Spleen (tissue), 11 donors: ENCODE measurements around the gene TRIM21. TPM values are rescaled to one million over a fixed set of nuclear protein-coding genes. Genes with fewer than 3 reads are reported as not detected.

Experiments used
- DNase-seq: peaks from one replicate; pipeline ENCODE4 v3.0.0-alpha.2; 2020
- H3K27ac ChIP-seq, 8 donors: fragments of 200-600 bp; sonication (generic) in 7 of 8; 1 replicate in 4 of 8; 2 replicates in 4 of 8; pipeline versions ENCODE4 v1.5.0 to v1.8.0; 2016 to 2021; ENCODE audit warnings: inconsistent platforms in 4 of 8, mild to moderate bottlenecking in 4 of 8, moderate library complexity in 1 of 8
- H3K27me3 ChIP-seq, 7 donors: fragments of 200-600 bp; sonication (generic) in 6 of 7; replicated peaks in 1 of 7; 1 replicate in 4 of 7; 2 replicates in 3 of 7; pipeline versions ENCODE4 v1.5.0 to v1.8.0; 2016 to 2021; ENCODE audit warnings: inconsistent platforms in 3 of 7, mild to moderate bottlenecking in 1 of 7
- H3K36me3 ChIP-seq, 6 donors: fragments of 200-600 bp; sonication (generic) in 5 of 6; 1 replicate in 4 of 6; 2 replicates in 2 of 6; pipeline versions ENCODE4 v1.5.0 to v1.8.0; 2016 to 2021; ENCODE audit warnings: inconsistent platforms in 2 of 6
- H3K4me1 ChIP-seq, 6 donors: fragments of 200-600 bp; sonication (generic) in 5 of 6; 1 replicate in 3 of 6; 2 replicates in 3 of 6; pipeline versions ENCODE4 v1.5.0 to v1.8.0; 2016 to 2021; ENCODE audit warnings: inconsistent platforms in 3 of 6
- H3K4me3 ChIP-seq, 8 donors: fragments of 200-600 bp; sonication (generic) in 7 of 8; 1 replicate in 4 of 8; 2 replicates in 4 of 8; pipeline versions ENCODE4 v1.5.0 to v1.8.0; 2016 to 2021; ENCODE audit warnings: inconsistent platforms in 4 of 8, mild to moderate bottlenecking in 4 of 8, moderate library complexity in 2 of 8
- H3K9me3 ChIP-seq, 8 donors: fragments of 200-600 bp; sonication (generic) in 7 of 8; 1 replicate in 4 of 8; 2 replicates in 4 of 8; pipeline versions ENCODE4 v1.5.0 to v1.8.0; 2016 to 2021; ENCODE audit warnings: inconsistent platforms in 4 of 8
- POLR2A ChIP-seq, 3 donors: fragments of 450-650 bp; IDR thresholded peaks; one replicate each; pipeline ENCODE4 v1.5.1; 2017; ENCODE audit warnings: antibody characterized with exemption in 3 of 3, mild to moderate bottlenecking in 1 of 3
- POLR2AphosphoS5 ChIP-seq, 3 donors: sonication (generic); formaldehyde crosslinking; IDR thresholded peaks; one replicate each; pipeline ENCODE4 v1.5.1; 2017; ENCODE audit warnings: antibody characterized with exemption in 3 of 3
- WGBS, 5 donors: extraction: QIAGEN DNeasy Blood & Tissue Kit in 3 of 5; methylation state at CpG; one replicate each; pipeline versions ENCODE4 v1.1.5 to v1.1.7; 2013 to 2018; 5-methylcytosine and 5-hydroxymethylcytosine counted together
- intact Hi-C: fragments of 100-400 bp; cut with DNase I; formaldehyde crosslinking; loops from one replicate; pipeline ENCODE4 v1.15.0; 2023; ENCODE audit warnings: low total_unique reads
- polyA plus RNA-seq, 3 donors: library from polyadenylated mRNA; stranded (reverse); fragments of 200-250 nt; gene quantifications; one replicate each; pipeline ENCODE4 v1.2.1, GENCODE V29; 2013
- total RNA-seq, 7 donors: library from RNA; depleted of rRNA in 3 of 7; stranded (reverse); fragments of >200 nt in 3 of 7; fragmentation: NEBNext Ultra II Directional in 4 of 7; extraction: Animal tissue kit (Norgen Biotek cat#: 25700) in 4 of 7; gene quantifications; one replicate each; pipeline versions ENCODE4 v1.1.0 to v1.2.1, GENCODE V29; 2016 to 2021
- TF ChIP-seq, protein P1 (sequence below), 11 experiments: fragments of 200-600 bp in 7 of 11; fragments of 450-650 bp in 4 of 11; sonication (generic) in 4 of 11; IDR thresholded peaks in 8 of 11; conservative IDR thresholded peaks in 3 of 11; 1 replicate in 7 of 11; 2 replicates in 4 of 11; pipeline versions ENCODE4 v1.4.0 to v1.8.0; 2016 to 2021; ENCODE audit warnings: antibody characterized with exemption in 11 of 11, inconsistent platforms in 4 of 11, mild to moderate bottlenecking in 1 of 11
- donor health status: healthy with polysubstance abuse.
- donor health status: DM: no; HTN: no; CAD: no; lungs with moderate emphysema.
- donor health status: DM: no; HTN: no; CAD: no.
- donor health status: Bipolar disorder and iron deficiency.
- donor health status: healthy.
- donor health status: DM: no; HTN: no; CAD: no.
- donor health status: DM: yes; HTN: yes; CAD: no.

Gene TRIM21
- total and polyA plus RNA-seq, 10 donors: 20.3 to 43.3 (median 31.7) TPM

DNA sequence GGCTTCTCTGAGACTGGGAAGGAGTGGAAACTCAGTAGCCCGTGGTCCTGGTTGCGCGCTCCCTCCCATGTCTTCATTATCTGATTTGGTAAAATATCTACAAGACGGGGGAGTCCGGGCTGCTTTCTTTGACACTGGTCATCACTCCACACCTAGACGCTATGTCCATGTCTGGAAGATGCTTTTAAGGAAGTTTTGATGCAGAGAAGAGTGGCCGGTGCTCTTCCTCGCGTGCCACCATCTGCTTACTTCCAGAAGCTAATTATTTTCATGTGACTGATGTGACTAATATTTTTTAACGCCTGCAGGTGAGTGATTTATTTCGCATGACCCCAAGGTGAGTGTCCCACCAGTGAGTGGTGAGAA lies 339 bp upstream of the TRIM21 start:
- H3K27me3 ChIP-seq: peaks cover 0 to 4% (median 0%) of the 10 kb centered on the region in 7 donors
- TF ChIP-seq POLR2A (IDR thresholded peaks at IDR 0.05) (no peak), POLR2AphosphoS5 (IDR thresholded peaks at IDR 0.05) (no peak)
- TF ChIP-seq, protein P1, sequence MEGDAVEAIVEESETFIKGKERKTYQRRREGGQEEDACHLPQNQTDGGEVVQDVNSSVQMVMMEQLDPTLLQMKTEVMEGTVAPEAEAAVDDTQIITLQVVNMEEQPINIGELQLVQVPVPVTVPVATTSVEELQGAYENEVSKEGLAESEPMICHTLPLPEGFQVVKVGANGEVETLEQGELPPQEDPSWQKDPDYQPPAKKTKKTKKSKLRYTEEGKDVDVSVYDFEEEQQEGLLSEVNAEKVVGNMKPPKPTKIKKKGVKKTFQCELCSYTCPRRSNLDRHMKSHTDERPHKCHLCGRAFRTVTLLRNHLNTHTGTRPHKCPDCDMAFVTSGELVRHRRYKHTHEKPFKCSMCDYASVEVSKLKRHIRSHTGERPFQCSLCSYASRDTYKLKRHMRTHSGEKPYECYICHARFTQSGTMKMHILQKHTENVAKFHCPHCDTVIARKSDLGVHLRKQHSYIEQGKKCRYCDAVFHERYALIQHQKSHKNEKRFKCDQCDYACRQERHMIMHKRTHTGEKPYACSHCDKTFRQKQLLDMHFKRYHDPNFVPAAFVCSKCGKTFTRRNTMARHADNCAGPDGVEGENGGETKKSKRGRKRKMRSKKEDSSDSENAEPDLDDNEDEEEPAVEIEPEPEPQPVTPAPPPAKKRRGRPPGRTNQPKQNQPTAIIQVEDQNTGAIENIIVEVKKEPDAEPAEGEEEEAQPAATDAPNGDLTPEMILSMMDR (IDR thresholded peaks at IDR 0.05 in 8 of 11, conservative IDR thresholded peaks at IDR 0.05 in 3 of 11): no peak
- peaks cover 3 to 26% (median 16%) of the 10 kb centered on the region in 6 donors for H3K36me3 ChIP-seq
- no peak for DNase-seq
- peaks cover 0 to 6% (median 4%) of the 10 kb centered on the region in 8 donors for H3K9me3 ChIP-seq
- 23 to 42% (median 34%) methylated on average over 11 of the region's 11 CpGs for WGBS, 5 donors
- H3K4me3 ChIP-seq: peak overlapping the region in 7 of 8 donors; percentile 61 to 86 (median 80)
- intact Hi-C loops: no loop called here
- peak overlapping the region in 7 of 8 donors; percentile 87 to 95 (median 92) for H3K27ac ChIP-seq
- peaks cover 7 to 37% (median 23%) of the 10 kb centered on the region in 6 donors for H3K4me1 ChIP-seq

GRCh38 chr11:4388221-4388620 lies 5.3 kb downstream of the TRIM21 start:
- no peak for DNase-seq

DNA sequence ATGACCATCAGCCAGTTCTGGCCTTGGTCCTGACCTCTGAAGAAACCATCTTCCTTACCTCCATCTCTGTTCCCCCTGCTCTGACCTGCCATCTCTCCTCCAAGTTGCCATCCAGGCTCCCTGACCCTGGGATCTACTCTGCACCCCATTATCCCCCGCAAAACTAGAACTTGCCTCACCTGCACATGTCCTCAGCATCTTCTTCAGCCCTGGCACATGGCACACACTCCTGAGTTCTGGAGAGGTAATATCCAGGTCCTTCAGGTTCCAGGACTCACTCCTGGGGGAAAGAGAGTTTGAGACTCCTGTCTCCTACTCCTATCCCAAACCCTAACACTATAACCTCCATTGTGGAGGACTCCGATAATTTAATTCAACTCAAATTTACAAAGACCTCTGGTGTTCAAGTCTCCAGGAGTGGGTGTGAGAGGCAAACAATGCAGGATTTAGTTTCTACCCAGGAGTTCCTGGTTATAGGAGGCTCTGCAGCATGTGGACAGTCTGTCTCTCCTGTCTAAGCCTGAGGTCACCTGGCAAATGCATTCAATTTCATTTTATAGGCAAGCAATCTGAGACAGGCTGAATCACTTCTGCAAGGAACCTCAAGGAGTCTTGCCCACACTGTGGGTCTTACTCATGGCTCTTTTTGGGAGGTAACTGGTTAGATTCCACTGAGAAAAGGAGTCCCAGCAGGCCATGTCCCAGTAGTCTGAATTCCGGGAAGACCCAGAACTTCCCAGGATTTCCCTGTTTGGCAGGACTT lies 7.3 kb downstream of the TRIM21 start:
- WGBS, 5 donors: 96 to 100% (median 98%) methylated on average over 3 of the region's 3 CpGs
- TF ChIP-seq POLR2AphosphoS5 (IDR thresholded peaks at IDR 0.05) (no peak), POLR2A (IDR thresholded peaks at IDR 0.05) (no peak)
- TF ChIP-seq, protein P1 (IDR thresholded peaks at IDR 0.05 in 8 of 11, conservative IDR thresholded peaks at IDR 0.05 in 3 of 11): no peak
- Histone ChIP-seq H3K27me3 (no peaks in the 10 kb centered on the region), H3K9me3 (no peaks in the 10 kb centered on the region), H3K27ac (no peak overlapping the region), H3K36me3 (peaks cover 6 to 81% (median 68%) of the 10 kb centered on the region in 6 donors), H3K4me1 (peaks cover 0 to 3% (median under 1%) of the 10 kb centered on the region in 6 donors), H3K4me3 (no peak overlapping the region)
- intact Hi-C loops: no loop called here
- DNase-seq: no peak

More at GRCh38 chr11:4388221-4388620, 5.3 kb downstream of the TRIM21 start:
- H3K27me3 ChIP-seq: no peaks in the 10 kb centered on the region
- WGBS, 5 donors: 94 to 98% (median 97%) methylated on average over 2 of the region's 2 CpGs
- H3K4me1 ChIP-seq: peaks cover 4 to 24% (median 17%) of the 10 kb centered on the region in 6 donors
- H3K4me3 ChIP-seq: no peak overlapping the region
- TF ChIP-seq, protein P1 (IDR thresholded peaks at IDR 0.05 in 8 of 11, conservative IDR thresholded peaks at IDR 0.05 in 3 of 11): no peak
- TF ChIP-seq POLR2A (IDR thresholded peaks at IDR 0.05): no peak
- no peak for TF ChIP-seq POLR2AphosphoS5 (IDR thresholded peaks at IDR 0.05)
- H3K27ac ChIP-seq: no peak overlapping the region
- no peaks in the 10 kb centered on the region for H3K9me3 ChIP-seq
- intact Hi-C loops: no loop called here
- H3K36me3 ChIP-seq: peaks cover 6 to 82% (median 68%) of the 10 kb centered on the region in 6 donors

DNA sequence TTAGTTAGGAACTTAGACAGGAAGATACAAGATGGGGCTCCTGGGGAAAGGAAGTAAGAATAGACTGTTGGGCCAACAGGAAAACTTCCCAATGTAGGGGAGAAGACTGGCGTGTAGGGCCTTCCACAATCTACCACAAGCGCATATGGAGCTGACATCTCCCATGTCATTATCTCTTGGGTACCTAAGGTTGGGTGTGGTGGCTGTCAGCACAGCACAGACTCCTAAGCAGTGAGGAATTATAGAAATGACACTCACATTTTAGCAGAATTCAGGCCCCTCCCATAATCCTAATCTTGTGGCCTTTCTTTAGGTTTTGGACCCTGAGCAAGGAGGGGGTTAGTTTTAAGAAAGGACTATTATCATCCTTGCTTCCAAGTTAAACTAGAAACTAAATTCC lies 11.6 kb downstream of the TRIM21 start:
- Histone ChIP-seq H3K27ac (no peak overlapping the region), H3K4me3 (no peak overlapping the region), H3K9me3 (no peaks in the 10 kb centered on the region), H3K36me3 (peaks cover 4 to 43% (median 33%) of the 10 kb centered on the region in 6 donors), H3K27me3 (no peaks in the 10 kb centered on the region), H3K4me1 (no peaks in the 10 kb centered on the region)
- no peak for DNase-seq
- 21 to 81% (median 67%) methylated on average over 2 of the region's 2 CpGs for WGBS, 5 donors
- intact Hi-C loops: no loop called here
- TF ChIP-seq POLR2A (IDR thresholded peaks at IDR 0.05): no peak
- TF ChIP-seq, protein P1 (IDR thresholded peaks at IDR 0.05 in 8 of 11, conservative IDR thresholded peaks at IDR 0.05 in 3 of 11): no peak
- TF ChIP-seq POLR2AphosphoS5 (IDR thresholded peaks at IDR 0.05): no peak
